C4-2B (cell line): ENCODE results near the gene UAP1L1.

Experiments
- H3K27ac ChIP-seq: fragments of 450-650 bp; 2 replicates; pipeline ENCODE4 v1.5.1; 2017
- CTCF ChIP-seq: fragments of 450-650 bp; conservative IDR thresholded peaks from 2 replicates; pipeline ENCODE4 v1.5.1; 2017; ENCODE audit warnings: mild to moderate bottlenecking
- ZFX ChIP-seq: fragments of 450-650 bp; IDR thresholded peaks from 2 replicates; pipeline ENCODE4 v1.6.1; 2017

The UAP1L1 gene

GRCh38 chr9:137130176-137130755 lies 52.9 kb downstream of the UAP1L1 start:
- no peak for TF ChIP-seq CTCF
- no peak for TF ChIP-seq ZFX
- H3K27ac ChIP-seq: peak overlapping the region; percentile 92
